SK-N-SH (cell line): ENCODE measurements around the gene SLC12A4. TPM values are rescaled to one million over a fixed set of nuclear protein-coding genes. Genes with fewer than 3 reads are reported as not detected.

Experiments used
- CTCF ChIA-PET: fragments of 300-600, 350-600 bp; formaldehyde crosslinking; extraction: SDS; loops from one replicate; lab custom pipeline; 2021; lab: Yijun Ruan, JAX
- POLR2A ChIA-PET: fragments of 350-600 bp; sonication (Branson Sonifier 250); formaldehyde crosslinking; extraction: SDS; loops from one replicate; lab custom pipeline; 2020; ENCODE audit warnings: antibody characterized with exemption, inconsistent platforms; lab: Yijun Ruan, JAX
- DNase-seq: peaks from one replicate; pipeline ENCODE4 v3.0.0; 2012
- H2AFZ ChIP-seq: fragments of 200-600 bp; sonication (generic); 2 replicates; pipeline ENCODE4 v1.8.1; 2016; ENCODE audit warnings: antibody characterized with exemption, mild to moderate bottlenecking, low read depth
- H3F3A ChIP-seq: fragments of 200-600 bp; sonication (generic); replicated peaks from 2 replicates; pipeline ENCODE3; 2016; ENCODE audit warnings: antibody characterized with exemption, mild to moderate bottlenecking; ENCODE audit not compliant: insufficient read depth
- H3K27ac ChIP-seq, 2 experiments: fragments of 200-500 bp in 1 of 2; fragments of 200-600 bp in 1 of 2; sonication (Bioruptor generic) in 1 of 2; sonication (generic), shearing (Covaris generic) in 1 of 2; 2 replicates each; pipeline versions ENCODE4 v1.5.1 to v1.6.1; 2014 to 2016; ENCODE audit warnings: low read depth in 2 of 2, inconsistent platforms in 1 of 2, low read length in 1 of 2, mild to moderate bottlenecking in 1 of 2, mixed read lengths in 1 of 2
- H3K27me3 ChIP-seq: fragments of 200-600 bp; sonication (generic), shearing (Covaris generic); 2 replicates; pipeline ENCODE4 v1.6.1; 2016; ENCODE audit warnings: mixed run types; ENCODE audit not compliant: insufficient read depth
- H3K36me3 ChIP-seq, 2 experiments: fragments of 200-500 bp in 1 of 2; fragments of 200-600 bp in 1 of 2; sonication (Bioruptor generic) in 1 of 2; sonication (generic) in 1 of 2; replicated peaks in 1 of 2; 2 replicates each; pipeline versions ENCODE3 to v1.5.1; 2014 to 2016; ENCODE audit warnings: low read length in 1 of 2, mild to moderate bottlenecking in 1 of 2; ENCODE audit not compliant: insufficient read depth in 2 of 2, control insufficient read depth in 1 of 2
- H3K4me1 ChIP-seq, 2 experiments: fragments of 200-500 bp in 1 of 2; fragments of 200-600 bp in 1 of 2; sonication (Bioruptor generic) in 1 of 2; sonication (generic), shearing (Covaris generic) in 1 of 2; 2 replicates each; pipeline versions ENCODE4 v1.5.1 to v1.6.1; 2014 to 2016; ENCODE audit warnings: low read depth in 1 of 2, low read length in 1 of 2, mixed run types in 1 of 2; ENCODE audit not compliant: insufficient read depth in 2 of 2, control insufficient read depth in 1 of 2
- H3K4me2 ChIP-seq: fragments of 200-600 bp; sonication (generic), shearing (Covaris generic); 2 replicates; pipeline ENCODE4 v1.6.1; 2017; ENCODE audit warnings: mixed run types
- H3K4me3 ChIP-seq, 2 experiments: fragments of 200-500 bp in 1 of 2; fragments of 200-600 bp in 1 of 2; sonication (Bioruptor generic) in 1 of 2; sonication (generic), shearing (Covaris generic) in 1 of 2; 2 replicates each; pipeline versions ENCODE4 v1.5.1 to v1.8.1; 2014 to 2016; ENCODE audit warnings: low read depth in 2 of 2, inconsistent platforms in 1 of 2, low read length in 1 of 2, mild to moderate bottlenecking in 1 of 2, mixed read lengths in 1 of 2, moderate library complexity in 1 of 2
- H3K79me2 ChIP-seq: fragments of 200-600 bp; sonication (generic); 2 replicates; pipeline ENCODE4 v1.8.1; 2017; ENCODE audit warnings: mild to moderate bottlenecking; ENCODE audit not compliant: insufficient read depth
- H3K9ac ChIP-seq: fragments of 200-600 bp; sonication (generic); 2 replicates; pipeline ENCODE4 v1.6.1; 2017; ENCODE audit warnings: mixed run types
- H3K9me2 ChIP-seq: fragments of 200-600 bp; sonication (generic); 2 replicates; pipeline ENCODE4 v1.6.1; 2017; ENCODE audit warnings: mixed run types
- H3K9me3 ChIP-seq: fragments of 200-600 bp; sonication (generic); 2 replicates; pipeline ENCODE4 v1.6.1; 2017; ENCODE audit warnings: mixed run types, mild to moderate bottlenecking, moderate library complexity
- H4K20me1 ChIP-seq: fragments of 200-600 bp; sonication (generic); 2 replicates; pipeline ENCODE4 v1.6.1; 2017; ENCODE audit warnings: mild to moderate bottlenecking, mixed run types; ENCODE audit not compliant: insufficient read depth
- CHD2 ChIP-seq: fragments of 150-350 bp; IDR thresholded peaks from 2 replicates; pipeline ENCODE4 v1.6.1; 2018; ENCODE audit warnings: low read length; ENCODE audit not compliant: partially characterized antibody
- ELF1 ChIP-seq: IDR thresholded peaks from 2 replicates; pipeline ENCODE4 v1.4.0; 2012
- EP300 ChIP-seq, 2 experiments: IDR thresholded peaks; 2 replicates each; pipeline versions ENCODE4 v1.4.0 to v1.6.1; 2012; ENCODE audit warnings: borderline replicate concordance in 1 of 2, low read depth in 1 of 2, low read length in 1 of 2
- FOXJ3 ChIP-seq: sonication (generic); formaldehyde crosslinking; IDR thresholded peaks from 2 replicates; pipeline ENCODE4 v1.5.1; 2020; ENCODE audit warnings: mild to moderate bottlenecking, missing genetic modification reagents
- FOXM1 ChIP-seq: IDR thresholded peaks from 2 replicates; pipeline ENCODE4 v1.4.0; 2012; ENCODE audit warnings: low read depth, mild to moderate bottlenecking
- GABPA ChIP-seq: IDR thresholded peaks from 2 replicates; pipeline ENCODE4 v1.4.0; 2012; ENCODE audit warnings: low read depth, mild to moderate bottlenecking
- GATA2 ChIP-seq: sonication (generic); formaldehyde crosslinking; IDR thresholded peaks from 2 replicates; pipeline ENCODE4 v1.5.0; 2020; ENCODE audit warnings: mild to moderate bottlenecking, missing genetic modification reagents
- MAX ChIP-seq: IDR thresholded peaks from 2 replicates; pipeline ENCODE4 v1.4.0; 2012; ENCODE audit warnings: low read depth
- MEF2A ChIP-seq: IDR thresholded peaks from 2 replicates; pipeline ENCODE4 v1.4.0; 2012; ENCODE audit warnings: low read depth, borderline replicate concordance
- PBX3 ChIP-seq: IDR thresholded peaks from 2 replicates; pipeline ENCODE4; 2012
- RCOR1 ChIP-seq: fragments of 150-350 bp; IDR thresholded peaks from 2 replicates; pipeline ENCODE4 v1.6.1; 2017; ENCODE audit warnings: antibody characterized with exemption, low read length
- REST ChIP-seq: IDR thresholded peaks from 2 replicates; pipeline ENCODE4 v1.6.1; 2012; ENCODE audit warnings: mild to moderate bottlenecking, low read depth, low read length, moderate library complexity
- RXRA ChIP-seq: IDR thresholded peaks from 2 replicates; pipeline ENCODE4 v1.4.0; 2012; ENCODE audit warnings: low read depth, mild to moderate bottlenecking, borderline replicate concordance
- SMC3 ChIP-seq: IDR thresholded peaks from 2 replicates; pipeline ENCODE4 v1.6.1; 2012; ENCODE audit warnings: low read depth, low read length, improper control_type of control experiment
- TEAD4 ChIP-seq: IDR thresholded peaks from 2 replicates; pipeline ENCODE4 v1.4.0; 2012; ENCODE audit warnings: mild to moderate bottlenecking, borderline replicate concordance; ENCODE audit not compliant: insufficient read depth
- ZBTB33 ChIP-seq: IDR thresholded peaks from 2 replicates; pipeline ENCODE4 v1.4.0; 2012; ENCODE audit warnings: low read depth, borderline replicate concordance
- WGBS: methylation state at CpG from one replicate; pipeline ENCODE4 v1.1.6; 2017; ENCODE audit warnings: low lambda C conversion rate; 5-methylcytosine and 5-hydroxymethylcytosine counted together
- polyA plus RNA-seq, 3 experiments: library from polyadenylated mRNA; depleted of rRNA; stranded (reverse); fragments of >200 nt; gene quantifications; 2 replicates each; pipeline ENCODE4 v1.2.3, GENCODE V29; 2012

SLC12A4 gene
- polyA plus RNA-seq, 1 of the 3 experiments (the other 2 are of a cell fraction) = 75.8 TPM

GRCh38 chr16:67946966-67947558 is 21.4 kb downstream of the SLC12A4 start:
- H3K4me1 ChIP-seq = peaks cover 0 to 22% of the 10 kb centered on the region in 2 experiments; a peak in 1 of 4 replicates
- 97% methylated on average over 20 of the region's 28 CpGs for WGBS
- POLR2A ChIA-PET = interaction anchor here (0.7 to 1.7 kb wide), 3 partner anchors 11 to 19 kb away, joined by 3 to 5 read pairs (median 4); no protein-coding TSS in a partner anchor
- no peak for DNase-seq
- no peak overlapping the region for H3K4me3 ChIP-seq
- CTCF ChIA-PET = interaction anchor here (2.0 to 2.8 kb wide), 3 partner anchors 18 to 93 kb away, joined by 6 to 9 read pairs (median 8); no protein-coding TSS in a partner anchor
- H3K9me2 ChIP-seq = no peaks in the 10 kb centered on the region
- no peaks in the 10 kb centered on the region for H3K9me3 ChIP-seq
- no peak overlapping the region for H3K9ac ChIP-seq
- H3K79me2 ChIP-seq = peaks cover 3% of the 10 kb centered on the region; the same call in 1 of the 2 replicates
- peaks cover 3% of the 10 kb centered on the region for H3F3A ChIP-seq
- peaks cover 4 to 81% of the 10 kb centered on the region in 2 experiments for H3K36me3 ChIP-seq
- no peak overlapping the region for H3K27ac ChIP-seq
- H3K27me3 ChIP-seq = no peaks in the 10 kb centered on the region
- peaks cover 8% of the 10 kb centered on the region; the same call in 1 of the 2 replicates for H4K20me1 ChIP-seq
- no peak overlapping the region for H3K4me2 ChIP-seq
- no peak overlapping the region for H2AFZ ChIP-seq
- TF ChIP-seq CHD2 (no peak), FOXM1 (no peak), FOXJ3 (CRISPR knock-in tag) (no peak), EP300 (IDR thresholded peaks at IDR 0.05; ENCODE audit: borderline replicate concordance in 1 of 2, low read depth in 1 of 2, low read length in 1 of 2) (no peak), MEF2A (no peak)

GRCh38 chr16:67946128-67946569 is 22.3 kb downstream of the SLC12A4 start:
- H3K9ac ChIP-seq = no peak overlapping the region
- WGBS = 98% methylated on average over 7 of the region's 20 CpGs
- H3K4me2 ChIP-seq = no peak overlapping the region
- H3K27me3 ChIP-seq = no peaks in the 10 kb centered on the region
- no peak for DNase-seq
- peaks cover 5% of the 10 kb centered on the region; the same call in 1 of the 2 replicates for H3K79me2 ChIP-seq
- H3K4me3 ChIP-seq = no peak overlapping the region
- H3K9me2 ChIP-seq = no peaks in the 10 kb centered on the region
- CTCF ChIA-PET = interaction anchor here (0.8 to 2.8 kb wide), 3 partner anchors 17 to 94 kb away, joined by 3 to 9 read pairs (median 8); no protein-coding TSS in a partner anchor
- no peak overlapping the region for H2AFZ ChIP-seq
- no peak for TF ChIP-seq GABPA
- no peak for TF ChIP-seq ZBTB33
- no peak for TF ChIP-seq PBX3
- TF ChIP-seq SMC3 = no peak
- TF ChIP-seq GATA2 (CRISPR knock-in tag) = no peak
- no peak for TF ChIP-seq TEAD4
- TF ChIP-seq FOXM1 = no peak
- no peak for TF ChIP-seq RXRA
- no peak for TF ChIP-seq MEF2A
- no peak for TF ChIP-seq CHD2
- no peak for TF ChIP-seq ELF1
- no peak for TF ChIP-seq REST
- no peak for TF ChIP-seq RCOR1
- TF ChIP-seq MAX = no peak
- TF ChIP-seq, all 33 proteins: peak for 0
- H3K4me1 ChIP-seq = peaks cover 0 to 18% of the 10 kb centered on the region in 2 experiments; a peak in 1 of 4 replicates
- H3K27ac ChIP-seq = no peak overlapping the region
- H3K36me3 ChIP-seq = peaks cover 9 to 71% of the 10 kb centered on the region in 2 experiments
- POLR2A ChIA-PET = interaction anchor here (1.7 kb wide), 1 partner anchor 10 kb away, joined by 5 read pairs; no protein-coding TSS in a partner anchor
- H3K9me3 ChIP-seq = no peaks in the 10 kb centered on the region
- peaks cover 11% of the 10 kb centered on the region for H3F3A ChIP-seq
- peaks cover 13% of the 10 kb centered on the region; the same call in 1 of the 2 replicates for H4K20me1 ChIP-seq
